Suprapubic skin (tissue), 4 donors: ENCODE data around the gene CHST15. TPM values are rescaled to one million over a fixed set of nuclear protein-coding genes. Genes with fewer than 3 reads are reported as not detected.

Source experiments
- DNase-seq, 2 donors: peaks; one replicate each; pipeline ENCODE4 v3.0.0-alpha.2; 2019; ENCODE audit warnings: low spot score in 2 of 2
- H3K27ac ChIP-seq: fragments of 200-600 bp; sonication (generic); one replicate; pipeline ENCODE4 v1.5.1; 2019
- H3K27me3 ChIP-seq: fragments of 200-600 bp; sonication (generic); one replicate; pipeline ENCODE4 v1.5.1; 2019
- H3K36me3 ChIP-seq: fragments of 200-600 bp; sonication (generic); one replicate; pipeline ENCODE4 v1.5.1; 2019
- H3K4me1 ChIP-seq: fragments of 200-600 bp; sonication (generic); one replicate; pipeline ENCODE4 v1.5.1; 2019
- H3K4me3 ChIP-seq: fragments of 200-600 bp; sonication (generic); one replicate; pipeline ENCODE4 v1.5.1; 2019; ENCODE audit warnings: mild to moderate bottlenecking
- H3K9me3 ChIP-seq: fragments of 200-600 bp; sonication (generic); one replicate; pipeline ENCODE4 v1.5.1; 2019
- EP300 ChIP-seq: sonication (generic); formaldehyde crosslinking; IDR thresholded peaks from one replicate; pipeline ENCODE4 v1.6.1; 2017; ENCODE audit warnings: antibody characterized with exemption
- POLR2A ChIP-seq, 2 donors: fragments of 450-650 bp; IDR thresholded peaks; one replicate each; pipeline ENCODE4 v1.6.1; 2017; ENCODE audit warnings: antibody characterized with exemption in 2 of 2, mild to moderate bottlenecking in 2 of 2, moderate library complexity in 2 of 2
- POLR2AphosphoS5 ChIP-seq, 3 donors: sonication (generic); formaldehyde crosslinking; IDR thresholded peaks; one replicate each; pipeline ENCODE4 v1.6.1; 2017; ENCODE audit warnings: antibody characterized with exemption in 3 of 3
- WGBS: methylation state at CpG from one replicate; pipeline ENCODE4 v1.1.5; 2018; 5-methylcytosine and 5-hydroxymethylcytosine counted together
- total RNA-seq, 4 donors: library from RNA; depleted of rRNA; stranded (reverse); fragments of >200 nt; gene quantifications; one replicate each; pipeline ENCODE4 v1.1.0, GENCODE V29; 2016
- TF ChIP-seq, protein P1 (sequence below), 2 donors: fragments of 200-600 bp in 1 of 2; fragments of 450-650 bp in 1 of 2; sonication (generic) in 1 of 2; IDR thresholded peaks; one replicate each; pipeline ENCODE4 v1.5.1; 2016 to 2019; ENCODE audit warnings: antibody characterized with exemption in 2 of 2, mild to moderate bottlenecking in 1 of 2, moderate library complexity in 1 of 2

Gene CHST15
- total RNA-seq, 4 donors from 2014 or later = 20.6 to 59.1 (median 22.8) TPM

DNA sequence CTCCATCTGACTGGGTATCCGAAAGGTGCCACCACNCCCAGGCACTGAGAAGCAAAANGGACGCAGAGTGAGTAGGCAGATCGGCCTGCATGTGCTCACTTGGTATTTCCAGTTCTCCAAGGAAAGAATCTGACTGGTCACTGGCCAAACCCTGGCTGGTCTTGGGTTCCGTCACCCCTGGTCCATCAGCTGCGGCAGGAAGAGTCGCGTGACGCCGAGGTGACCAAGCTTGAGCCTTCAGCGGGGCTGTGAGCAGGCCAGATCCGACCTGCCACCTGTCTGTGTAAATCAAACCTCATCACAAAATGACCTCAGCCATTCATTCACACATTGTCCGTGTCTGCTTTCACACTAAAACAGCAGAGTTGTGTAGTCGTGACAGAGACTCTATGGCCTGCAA, 28.8 kb upstream of the CHST15 start:
- Histone ChIP-seq H3K4me3 (no peak overlapping the region), H3K4me1 (peaks cover 12% of the 10 kb centered on the region), H3K9me3 (no peaks in the 10 kb centered on the region), H3K27ac (no peak overlapping the region), H3K36me3 (no peaks in the 10 kb centered on the region), H3K27me3 (no peaks in the 10 kb centered on the region)
- 92% methylated on average over 12 of the region's 13 CpGs for WGBS
- TF ChIP-seq EP300 (no peak), POLR2A (IDR thresholded peaks at IDR 0.05) (no peak), POLR2AphosphoS5 (IDR thresholded peaks at IDR 0.05) (no peak)
- TF ChIP-seq, protein P1, sequence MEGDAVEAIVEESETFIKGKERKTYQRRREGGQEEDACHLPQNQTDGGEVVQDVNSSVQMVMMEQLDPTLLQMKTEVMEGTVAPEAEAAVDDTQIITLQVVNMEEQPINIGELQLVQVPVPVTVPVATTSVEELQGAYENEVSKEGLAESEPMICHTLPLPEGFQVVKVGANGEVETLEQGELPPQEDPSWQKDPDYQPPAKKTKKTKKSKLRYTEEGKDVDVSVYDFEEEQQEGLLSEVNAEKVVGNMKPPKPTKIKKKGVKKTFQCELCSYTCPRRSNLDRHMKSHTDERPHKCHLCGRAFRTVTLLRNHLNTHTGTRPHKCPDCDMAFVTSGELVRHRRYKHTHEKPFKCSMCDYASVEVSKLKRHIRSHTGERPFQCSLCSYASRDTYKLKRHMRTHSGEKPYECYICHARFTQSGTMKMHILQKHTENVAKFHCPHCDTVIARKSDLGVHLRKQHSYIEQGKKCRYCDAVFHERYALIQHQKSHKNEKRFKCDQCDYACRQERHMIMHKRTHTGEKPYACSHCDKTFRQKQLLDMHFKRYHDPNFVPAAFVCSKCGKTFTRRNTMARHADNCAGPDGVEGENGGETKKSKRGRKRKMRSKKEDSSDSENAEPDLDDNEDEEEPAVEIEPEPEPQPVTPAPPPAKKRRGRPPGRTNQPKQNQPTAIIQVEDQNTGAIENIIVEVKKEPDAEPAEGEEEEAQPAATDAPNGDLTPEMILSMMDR (IDR thresholded peaks at IDR 0.05) = no peak
- no peak for DNase-seq

DNA sequence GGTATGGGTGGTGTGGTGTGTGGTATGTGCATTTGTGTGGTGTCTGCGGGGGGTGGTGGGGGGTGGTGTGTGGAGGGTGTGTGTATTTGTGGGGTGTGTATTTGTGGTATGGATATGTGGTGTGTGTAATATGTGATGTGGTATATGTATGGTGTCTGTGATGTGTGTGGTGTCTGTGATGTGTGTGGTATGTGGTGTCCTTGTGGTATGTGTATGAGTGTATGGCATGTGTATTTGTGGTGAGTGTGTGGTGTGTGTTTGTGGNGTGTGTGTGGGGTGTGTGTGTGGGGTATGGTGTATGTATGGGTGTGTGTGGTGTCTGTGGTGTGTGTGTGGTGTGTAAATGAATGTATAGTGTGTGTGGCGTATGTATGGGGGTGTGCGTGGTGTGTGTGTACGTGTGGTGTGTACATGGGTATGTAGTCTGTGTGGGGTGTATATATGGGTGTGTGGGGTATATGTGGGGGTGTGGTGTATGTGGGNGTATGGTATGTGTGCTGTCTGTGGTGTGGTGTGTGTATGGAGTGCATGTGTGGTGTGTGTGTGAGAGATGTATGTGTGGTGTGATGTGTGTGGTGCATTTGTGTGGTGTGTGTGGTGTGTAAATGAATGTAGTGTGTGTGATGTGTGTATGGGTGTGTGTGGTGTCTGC, 27.1 kb upstream of the CHST15 start:
- no peak for DNase-seq
- Histone ChIP-seq H3K4me1 (peaks cover 17% of the 10 kb centered on the region), H3K27ac (no peak overlapping the region), H3K27me3 (no peaks in the 10 kb centered on the region), H3K9me3 (no peaks in the 10 kb centered on the region), H3K4me3 (no peak overlapping the region), H3K36me3 (no peaks in the 10 kb centered on the region)
- WGBS = 84% methylated on average over 4 of the region's 4 CpGs
- no peak for TF ChIP-seq POLR2AphosphoS5 (IDR thresholded peaks at IDR 0.05)

DNA sequence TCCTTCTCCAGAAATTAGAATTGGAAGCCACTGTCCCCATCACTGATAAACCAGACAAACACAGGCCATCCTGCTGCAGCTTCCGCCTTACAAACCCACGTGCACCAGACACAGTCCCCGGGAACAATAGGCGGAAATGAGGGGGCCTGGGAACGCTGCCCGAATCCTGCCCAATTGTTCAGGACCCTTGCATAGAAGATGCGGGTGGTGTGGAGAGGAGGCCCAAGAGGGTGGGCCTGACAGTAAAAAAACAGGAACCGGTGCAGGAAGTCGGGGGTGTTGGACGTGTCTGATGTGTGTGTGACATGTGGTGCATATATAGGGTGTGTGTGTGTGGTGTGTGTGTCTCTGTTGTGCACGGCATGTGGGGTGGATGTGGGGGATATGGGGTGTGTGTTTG, 26.5 kb upstream of the CHST15 start:
- H3K36me3 ChIP-seq = no peaks in the 10 kb centered on the region
- no peak for DNase-seq
- 60% methylated on average over 11 of the region's 11 CpGs for WGBS

DNA sequence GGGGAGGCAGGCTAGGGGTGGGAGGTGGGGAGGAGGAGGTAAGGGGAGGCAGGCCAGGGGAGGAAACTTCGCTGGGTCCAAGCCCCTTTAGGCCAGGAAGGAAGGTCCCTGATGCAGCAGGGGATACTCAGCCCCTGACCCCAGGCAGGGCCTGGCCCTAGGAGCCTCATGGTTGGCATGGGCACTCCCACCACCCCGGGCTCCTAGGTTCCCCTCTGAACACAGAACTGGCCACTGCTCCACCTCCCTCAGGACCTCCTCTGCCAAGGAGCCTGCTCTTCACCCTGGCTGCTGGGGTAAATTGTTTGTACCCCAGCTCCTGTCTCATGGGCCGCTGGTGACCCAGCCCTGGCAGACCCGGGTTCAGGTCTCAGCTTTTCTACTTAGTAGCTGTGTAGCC, 25.8 kb upstream of the CHST15 start:
- H3K27me3 ChIP-seq = no peaks in the 10 kb centered on the region
- no peak for DNase-seq
- no peak overlapping the region for H3K27ac ChIP-seq
- no peaks in the 10 kb centered on the region for H3K9me3 ChIP-seq
- TF ChIP-seq POLR2AphosphoS5 (IDR thresholded peaks at IDR 0.05) = no peak
- TF ChIP-seq, protein P1 (IDR thresholded peaks at IDR 0.05) = no peak
- no peak for TF ChIP-seq EP300
- TF ChIP-seq POLR2A (IDR thresholded peaks at IDR 0.05) = no peak
- H3K4me3 ChIP-seq = no peak overlapping the region
- peaks cover 17% of the 10 kb centered on the region for H3K4me1 ChIP-seq
- no peaks in the 10 kb centered on the region for H3K36me3 ChIP-seq
- 79% methylated on average over 3 of the region's 4 CpGs for WGBS

More for the DNA sequence above, 26.5 kb upstream of the CHST15 start:
- TF ChIP-seq POLR2AphosphoS5 (IDR thresholded peaks at IDR 0.05) (no peak), EP300 (no peak), POLR2A (IDR thresholded peaks at IDR 0.05) (no peak)
- TF ChIP-seq, protein P1 (IDR thresholded peaks at IDR 0.05) = no peak
- Histone ChIP-seq H3K27me3 (no peaks in the 10 kb centered on the region), H3K27ac (no peak overlapping the region), H3K9me3 (no peaks in the 10 kb centered on the region), H3K4me1 (peaks cover 17% of the 10 kb centered on the region), H3K4me3 (no peak overlapping the region)

DNA sequence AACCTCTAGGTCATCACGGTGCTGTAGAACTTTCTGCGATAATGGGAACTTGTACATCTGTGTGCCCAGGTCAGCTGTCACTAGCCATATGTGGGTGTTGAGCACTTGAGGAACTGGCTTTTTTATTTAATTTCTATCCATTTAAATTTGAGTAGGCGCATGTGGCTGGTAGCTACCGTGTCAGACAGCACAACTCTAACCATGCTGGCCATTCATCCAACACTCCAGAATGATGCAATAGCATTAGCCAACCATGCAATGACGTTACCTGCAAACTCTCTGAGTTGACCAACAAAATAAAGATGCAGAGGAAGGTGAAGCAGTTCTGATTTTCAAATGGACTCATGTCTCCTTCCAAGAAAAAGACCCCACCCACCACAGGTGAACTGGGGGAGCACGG, 24.4 kb upstream of the CHST15 start:
- WGBS = 86% methylated on average over 6 of the region's 6 CpGs
- no peaks in the 10 kb centered on the region for H3K36me3 ChIP-seq
- no peak overlapping the region for H3K4me3 ChIP-seq
- no peak overlapping the region for H3K27ac ChIP-seq
- no peaks in the 10 kb centered on the region for H3K9me3 ChIP-seq
- DNase-seq = no peak
- TF ChIP-seq POLR2A (IDR thresholded peaks at IDR 0.05) (no peak), POLR2AphosphoS5 (IDR thresholded peaks at IDR 0.05) (no peak), EP300 (no peak)
- TF ChIP-seq, protein P1 (IDR thresholded peaks at IDR 0.05) = no peak
- H3K4me1 ChIP-seq = peaks cover 17% of the 10 kb centered on the region
- H3K27me3 ChIP-seq = peaks cover 4% of the 10 kb centered on the region

DNA sequence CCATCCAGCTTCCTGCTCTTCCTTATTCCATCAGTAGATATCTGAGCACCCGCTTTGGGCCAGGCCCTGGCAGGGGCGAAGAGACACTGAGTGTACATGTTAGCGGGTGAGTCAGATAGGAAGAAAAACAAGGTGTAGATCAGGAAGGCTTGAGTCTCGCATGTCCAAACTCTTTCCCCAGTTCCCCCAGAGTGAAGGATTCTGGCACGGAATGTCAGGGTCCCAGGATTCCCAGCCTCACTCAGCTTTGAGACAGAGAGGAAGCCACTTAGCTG, 24.1 kb upstream of the CHST15 start:
- no peak for DNase-seq
- TF ChIP-seq POLR2A (IDR thresholded peaks at IDR 0.05) (no peak), POLR2AphosphoS5 (IDR thresholded peaks at IDR 0.05) (no peak), EP300 (no peak)
- TF ChIP-seq, protein P1 (IDR thresholded peaks at IDR 0.05) = no peak
- no peaks in the 10 kb centered on the region for H3K36me3 ChIP-seq
- H3K27me3 ChIP-seq = peaks cover 4% of the 10 kb centered on the region
- WGBS = 87% methylated on average over 5 of the region's 5 CpGs
- H3K4me1 ChIP-seq = peaks cover 17% of the 10 kb centered on the region
- no peak overlapping the region for H3K4me3 ChIP-seq
- H3K27ac ChIP-seq = no peak overlapping the region
- H3K9me3 ChIP-seq = no peaks in the 10 kb centered on the region
